Right lobe of liver (tissue), 6 donors: ENCODE measurements around the gene ICE2. TPM values are rescaled to one million over a fixed set of nuclear protein-coding genes. Genes with fewer than 3 reads are reported as not detected.

Experiments used
- ATAC-seq, 4 donors: fragments of 200-7000 bp; cut with Tn5 transposase; one replicate each; pipeline ENCODE4 v1.9.1; 2020; ENCODE audit warnings: mild to moderate bottlenecking in 4 of 4, moderate library complexity in 4 of 4
- DNase-seq, 3 donors: peaks; one replicate each; pipeline ENCODE4 v3.0.0-alpha.2; 2020
- H3K27ac ChIP-seq, 3 donors: fragments of 200-600 bp; one replicate each; pipeline ENCODE4 v1.8.0; 2022
- H3K27me3 ChIP-seq, 2 donors: fragments of 200-600 bp; one replicate each; pipeline ENCODE4 v1.8.0; 2022
- H3K36me3 ChIP-seq, 4 donors: fragments of 200-600 bp; sonication (generic) in 1 of 4; one replicate each; pipeline versions ENCODE4 v1.5.1 to v1.8.0; 2017 to 2022; ENCODE audit warnings: control low read depth in 1 of 4
- H3K4me1 ChIP-seq, 4 donors: fragments of 200-600 bp; sonication (generic) in 1 of 4; one replicate each; pipeline versions ENCODE4 v1.5.1 to v1.8.0; 2017 to 2022; ENCODE audit warnings: control low read depth in 1 of 4
- H3K4me3 ChIP-seq, 3 donors: fragments of 200-600 bp; one replicate each; pipeline ENCODE4 v1.8.0; 2022
- H3K9me3 ChIP-seq, 4 donors: fragments of 200-600 bp; sonication (generic) in 1 of 4; one replicate each; pipeline versions ENCODE4 v1.5.1 to v1.8.0; 2017 to 2022; ENCODE audit warnings: control low read depth in 1 of 4
- CTCF ChIP-seq, 4 donors: fragments of 200-600 bp in 3 of 4; fragments of 450-650 bp in 1 of 4; IDR thresholded peaks; one replicate each; pipeline versions ENCODE4 v1.5.1 to v1.8.0; 2016 to 2022; ENCODE audit warnings: antibody characterized with exemption in 4 of 4, mild to moderate bottlenecking in 2 of 4
- POLR2A ChIP-seq: fragments of 450-650 bp; IDR thresholded peaks from one replicate; pipeline ENCODE4 v1.6.1; 2017; ENCODE audit warnings: antibody characterized with exemption, mild to moderate bottlenecking
- WGBS: methylation state at CpG from one replicate; pipeline ENCODE4 v1.1.6; 2018; ENCODE audit warnings: low coverage, low lambda C conversion rate; ENCODE audit not compliant: insufficient coverage; ENCODE audit errors: missing lambda C conversion rate; 5-methylcytosine and 5-hydroxymethylcytosine counted together
- intact Hi-C, 2 donors: fragments of 100-400 bp; cut with DNase I; formaldehyde crosslinking; loops; one replicate each; pipeline versions ENCODE4 v1.11.2 to v1.14.1; 2022
- total RNA-seq, 6 experiments: library from RNA; depleted of rRNA in 2 of 6; stranded (reverse); fragments of >200 nt in 2 of 6; fragmentation: NEBNext Ultra II Directional in 3 of 6; extraction: Animal tissue kit (Norgen Biotek cat#: 25700) in 3 of 6; gene quantifications; one replicate each; pipeline versions ENCODE4 v1.1.0 to v1.2.4, GENCODE V29; 2016 to 2023
- donor health status: DM: no; HTN: yes; CAD: no.
- donor health status: DM: no; HTN: no; CAD: no.
- donor health status: DM: no; HTN: no; CAD: no.
- donor health status: DM: no; HTN: yes; CAD: no.
- donor health status: DM: no; HTN: yes; CAD: no.

The ICE2 gene
- total RNA-seq, 6 experiments from 2014 or later = 13.1 to 31.7 (median 17.6) TPM

- no peaks in the 10 kb centered on the region for H3K27me3 ChIP-seq
- ATAC-seq (no peak), DNase-seq (no peak)
- TF ChIP-seq POLR2A (no peak), CTCF (IDR thresholded peaks at IDR 0.05) (no peak)
- peaks cover 0 to 53% (median 25%) of the 10 kb centered on the region in 4 donors for H3K36me3 ChIP-seq
- no peak overlapping the region for H3K4me3 ChIP-seq
- no peaks in the 10 kb centered on the region for H3K9me3 ChIP-seq
- H3K27ac ChIP-seq = no peak overlapping the region
- 59% methylated on average over 3 of the region's 3 CpGs for WGBS
- intact Hi-C loops = no loop called here
- H3K4me1 ChIP-seq = peaks cover 0 to 5% (median 0%) of the 10 kb centered on the region in 4 donors
Measured at GRCh38 chr15:60509470-60509869, 30.5 kb upstream of the ICE2 start.

- WGBS = 84% methylated on average over 4 of the region's 4 CpGs
Measured at GRCh38 chr15:60508442-60508841, 29.5 kb upstream of the ICE2 start.

GRCh38 chr15:60507596-60508424 is 28.9 kb upstream of the ICE2 start:
- H3K4me3 ChIP-seq = no peak overlapping the region
- no peaks in the 10 kb centered on the region for H3K9me3 ChIP-seq
- peaks cover 0 to 5% (median 0%) of the 10 kb centered on the region in 4 donors for H3K4me1 ChIP-seq
- ATAC-seq = peak; percentile 86 to 95 (median 89)
- H3K27me3 ChIP-seq = no peaks in the 10 kb centered on the region
- WGBS = 43% methylated on average over 11 of the region's 11 CpGs
- peaks cover 0 to 54% (median 25%) of the 10 kb centered on the region in 4 donors for H3K36me3 ChIP-seq
- intact Hi-C loops = no loop called here
- DNase-seq = no peak
- no peak overlapping the region for H3K27ac ChIP-seq
- TF ChIP-seq CTCF (IDR thresholded peaks at IDR 0.05) = peak; percentile 84 to 92 (median 90)
- no peak for TF ChIP-seq POLR2A

More at GRCh38 chr15:60508442-60508841, 29.5 kb upstream of the ICE2 start:
- TF ChIP-seq CTCF (IDR thresholded peaks at IDR 0.05) = no peak
- no peak for TF ChIP-seq POLR2A
- Histone ChIP-seq H3K36me3 (peaks cover 0 to 54% (median 25%) of the 10 kb centered on the region in 4 donors), H3K27ac (no peak overlapping the region), H3K4me1 (peaks cover 0 to 5% (median 0%) of the 10 kb centered on the region in 4 donors), H3K27me3 (no peaks in the 10 kb centered on the region), H3K9me3 (no peaks in the 10 kb centered on the region), H3K4me3 (no peak overlapping the region)
- intact Hi-C loops = no loop called here
- no peak for ATAC-seq
- DNase-seq = no peak

- DNase-seq (no peak), ATAC-seq (no peak)
- Histone ChIP-seq H3K4me3 (no peak overlapping the region), H3K9me3 (no peaks in the 10 kb centered on the region), H3K27ac (no peak overlapping the region), H3K27me3 (no peaks in the 10 kb centered on the region), H3K4me1 (no peaks in the 10 kb centered on the region), H3K36me3 (peaks cover 0 to 64% (median 33%) of the 10 kb centered on the region in 4 donors)
- intact Hi-C loops = no loop called here
- WGBS = 87% methylated on average over 6 of the region's 6 CpGs
- TF ChIP-seq CTCF (IDR thresholded peaks at IDR 0.05) = no peak
Measured at GRCh38 chr15:60496853-60497252, 17.9 kb upstream of the ICE2 start.
